Choroid plexus epithelial cell (primary cell): ENCODE measurements around the gene ADGRA3.

ENCODE experiments used
- DNase-seq: peaks from one replicate; pipeline ENCODE4 v3.0.0-alpha.2; 2010; ENCODE audit warnings: low read depth
- H3K4me3 ChIP-seq: 2 replicates; pipeline ENCODE4 v1.5.1; 2011; ENCODE audit warnings: low read depth, mild to moderate bottlenecking, control low read depth, low read length, moderate library complexity
- TF ChIP-seq, protein P1 (sequence below): conservative IDR thresholded peaks from 2 replicates; pipeline ENCODE4 v1.5.1; 2011; ENCODE audit warnings: low read depth, mild to moderate bottlenecking, control low read depth, inconsistent platforms, low read length, moderate library complexity

ADGRA3 gene

DNA sequence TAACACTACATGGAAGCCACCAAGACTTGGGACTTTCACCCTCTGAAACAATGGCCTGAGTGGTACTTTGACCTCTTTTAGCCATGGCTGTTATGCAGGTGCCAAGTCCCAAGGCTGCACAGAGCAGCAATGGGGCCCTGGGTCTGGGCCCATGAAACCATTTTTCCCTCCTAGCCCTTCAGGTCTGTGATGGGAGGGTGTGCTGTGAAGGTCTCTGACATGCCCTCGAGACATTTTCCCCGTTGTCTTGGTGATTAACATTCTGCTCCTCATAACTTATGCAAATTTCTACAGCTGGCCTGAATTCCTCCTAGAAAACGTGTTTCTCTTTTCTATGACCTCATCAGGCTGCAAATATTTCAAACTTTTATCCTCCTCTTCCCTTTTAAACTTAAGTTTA is 30.4 kb upstream of the ADGRA3 start:
- H3K4me3 ChIP-seq = no peak overlapping the region
- DNase-seq = no peak
- TF ChIP-seq, protein P1, sequence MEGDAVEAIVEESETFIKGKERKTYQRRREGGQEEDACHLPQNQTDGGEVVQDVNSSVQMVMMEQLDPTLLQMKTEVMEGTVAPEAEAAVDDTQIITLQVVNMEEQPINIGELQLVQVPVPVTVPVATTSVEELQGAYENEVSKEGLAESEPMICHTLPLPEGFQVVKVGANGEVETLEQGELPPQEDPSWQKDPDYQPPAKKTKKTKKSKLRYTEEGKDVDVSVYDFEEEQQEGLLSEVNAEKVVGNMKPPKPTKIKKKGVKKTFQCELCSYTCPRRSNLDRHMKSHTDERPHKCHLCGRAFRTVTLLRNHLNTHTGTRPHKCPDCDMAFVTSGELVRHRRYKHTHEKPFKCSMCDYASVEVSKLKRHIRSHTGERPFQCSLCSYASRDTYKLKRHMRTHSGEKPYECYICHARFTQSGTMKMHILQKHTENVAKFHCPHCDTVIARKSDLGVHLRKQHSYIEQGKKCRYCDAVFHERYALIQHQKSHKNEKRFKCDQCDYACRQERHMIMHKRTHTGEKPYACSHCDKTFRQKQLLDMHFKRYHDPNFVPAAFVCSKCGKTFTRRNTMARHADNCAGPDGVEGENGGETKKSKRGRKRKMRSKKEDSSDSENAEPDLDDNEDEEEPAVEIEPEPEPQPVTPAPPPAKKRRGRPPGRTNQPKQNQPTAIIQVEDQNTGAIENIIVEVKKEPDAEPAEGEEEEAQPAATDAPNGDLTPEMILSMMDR = no peak

DNA sequence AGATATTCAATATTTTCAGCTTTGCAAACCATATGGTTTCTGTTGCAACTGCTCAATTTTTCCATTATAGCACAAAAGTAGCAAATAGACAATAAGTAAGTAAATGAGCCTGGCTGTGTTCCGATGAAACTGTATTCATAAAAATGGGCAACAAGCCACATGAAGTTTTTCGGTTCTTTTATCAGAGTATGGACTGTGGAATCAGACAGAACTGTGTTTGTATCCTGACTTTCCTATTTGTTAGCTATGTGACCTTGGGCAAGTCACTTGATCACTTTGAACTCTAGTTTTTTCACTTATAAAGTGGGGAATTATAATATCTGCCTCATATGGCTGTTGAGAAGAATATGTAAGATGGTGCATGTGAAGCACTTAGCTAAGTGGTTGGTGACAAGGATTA is 23.4 kb upstream of the ADGRA3 start:
- TF ChIP-seq, protein P1 = no peak
- no peak overlapping the region for H3K4me3 ChIP-seq
- DNase-seq = no peak

DNA sequence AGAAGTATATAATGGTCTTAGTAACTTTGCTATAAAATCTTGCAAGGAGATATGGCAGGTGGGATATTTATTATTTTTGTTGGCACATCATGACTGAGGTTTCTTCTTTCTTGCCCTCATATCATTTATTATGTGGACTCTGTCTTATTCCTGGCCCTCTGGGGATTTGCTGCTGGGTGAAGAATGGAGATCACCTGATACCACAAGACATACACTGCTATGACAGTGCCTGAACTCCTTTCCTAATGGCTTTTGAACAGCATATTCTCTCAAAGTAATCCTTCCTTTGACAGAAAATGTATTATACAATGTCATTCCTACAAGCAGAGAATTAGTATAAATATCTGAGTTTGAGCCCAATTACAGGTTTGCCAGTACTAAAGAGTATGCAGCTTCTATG is 22.0 kb upstream of the ADGRA3 start:
- TF ChIP-seq, protein P1 = no peak
- no peak for DNase-seq
- no peak overlapping the region for H3K4me3 ChIP-seq

DNA sequence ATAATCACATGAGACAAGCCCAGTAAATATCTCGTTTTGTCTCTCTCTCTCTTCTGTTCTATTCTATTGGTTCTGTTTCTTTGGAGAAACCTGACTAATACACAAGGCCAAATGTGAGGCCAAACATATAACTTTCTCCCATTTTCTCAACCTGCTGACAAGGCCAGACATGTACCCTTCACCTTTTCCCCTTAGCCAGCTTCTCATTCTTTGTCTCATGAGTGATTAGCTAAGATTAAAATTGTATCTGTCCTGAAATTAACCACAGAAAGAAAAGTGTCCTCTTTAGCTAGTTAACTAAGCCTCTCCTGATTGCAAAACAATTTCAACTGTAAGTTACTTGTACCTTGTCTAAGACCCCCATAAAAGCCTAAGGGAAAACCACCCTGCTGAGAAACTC is 18.5 kb upstream of the ADGRA3 start:
- no peak for DNase-seq
- TF ChIP-seq, protein P1 = no peak
- H3K4me3 ChIP-seq = no peak overlapping the region

DNA sequence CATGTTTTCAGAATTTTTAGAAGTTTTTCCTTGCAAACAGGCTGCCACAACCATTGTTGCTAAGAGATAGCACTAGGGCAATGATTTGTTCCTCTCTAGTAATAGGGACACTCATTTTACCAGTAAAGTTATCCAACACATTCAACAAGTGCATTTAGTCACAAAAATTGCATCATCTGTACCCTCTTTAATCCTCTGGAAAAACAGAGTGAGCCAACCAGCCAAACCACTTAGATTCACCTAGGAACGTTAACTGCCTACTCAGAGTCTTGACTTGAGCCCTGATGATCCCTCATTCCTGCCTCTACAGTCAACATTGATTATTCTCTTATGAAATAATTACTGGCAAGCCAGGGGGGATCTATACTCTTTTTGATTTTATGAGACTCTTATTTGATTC is 17.0 kb upstream of the ADGRA3 start:
- no peak for DNase-seq
- H3K4me3 ChIP-seq = no peak overlapping the region
- TF ChIP-seq, protein P1 = no peak

DNA sequence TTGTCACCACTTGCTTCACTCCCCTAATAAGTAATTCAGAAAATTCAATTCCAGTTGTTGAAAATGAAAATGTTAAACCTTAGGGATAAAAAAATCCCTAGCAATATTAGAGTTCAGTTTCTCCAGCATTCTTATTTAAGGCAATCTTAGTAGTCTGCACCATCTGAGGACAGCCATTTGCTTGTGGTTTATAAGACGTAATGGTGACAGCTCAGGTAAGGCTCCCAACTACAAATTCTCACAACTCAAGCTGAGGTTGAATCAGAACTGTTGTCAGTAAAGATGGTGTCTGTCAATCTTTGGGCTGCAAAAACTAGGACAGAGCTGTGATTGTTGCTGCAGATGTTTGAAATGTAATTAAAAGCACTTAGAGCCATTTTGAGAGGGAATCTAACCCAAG is 16.3 kb upstream of the ADGRA3 start:
- H3K4me3 ChIP-seq = no peak overlapping the region
- DNase-seq = no peak
- TF ChIP-seq, protein P1 = no peak

DNA sequence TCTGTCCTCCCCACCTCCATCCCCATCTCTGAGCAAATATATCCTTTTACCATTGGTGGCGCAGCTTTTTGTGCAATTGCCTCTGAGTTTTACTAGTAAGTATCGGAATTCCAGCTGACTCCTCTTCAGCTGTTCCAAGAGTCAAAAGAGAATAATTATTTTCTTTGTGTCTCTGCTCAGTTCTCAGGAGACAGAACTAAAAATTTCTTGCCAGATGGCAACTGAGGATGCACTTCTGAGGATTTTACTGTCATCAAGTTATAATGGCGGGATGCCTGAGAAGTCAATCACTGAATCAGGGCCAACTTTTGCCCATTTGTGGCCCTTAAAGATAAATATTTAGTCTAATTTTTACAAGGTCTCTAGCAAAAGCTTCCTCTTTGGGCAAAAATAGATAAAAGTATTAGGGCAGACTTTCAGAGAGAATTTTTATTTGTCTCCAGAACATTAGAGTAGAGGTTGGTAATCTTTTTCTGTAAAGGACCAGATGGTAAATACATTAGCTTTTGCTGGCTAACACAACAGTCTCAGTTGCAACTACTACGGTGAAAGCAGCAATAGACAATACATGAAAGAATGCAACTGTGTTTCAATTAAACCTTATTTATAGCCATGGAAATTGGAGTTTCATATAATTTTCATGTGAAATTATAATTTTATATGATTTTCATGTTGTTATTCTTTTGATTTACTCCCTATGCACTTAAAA is 15.6 kb upstream of the ADGRA3 start:
- TF ChIP-seq, protein P1 = no peak
- DNase-seq = no peak
- H3K4me3 ChIP-seq = no peak overlapping the region
